ENCODE results near the gene EDN1. TPM values are rescaled to one million over a fixed set of nuclear protein-coding genes. Genes with fewer than 3 reads are reported as not detected.

EDN1 gene
- total RNA-seq, 2 donors from 2014 or later: 15.6 to 20.4 TPM

DNA sequence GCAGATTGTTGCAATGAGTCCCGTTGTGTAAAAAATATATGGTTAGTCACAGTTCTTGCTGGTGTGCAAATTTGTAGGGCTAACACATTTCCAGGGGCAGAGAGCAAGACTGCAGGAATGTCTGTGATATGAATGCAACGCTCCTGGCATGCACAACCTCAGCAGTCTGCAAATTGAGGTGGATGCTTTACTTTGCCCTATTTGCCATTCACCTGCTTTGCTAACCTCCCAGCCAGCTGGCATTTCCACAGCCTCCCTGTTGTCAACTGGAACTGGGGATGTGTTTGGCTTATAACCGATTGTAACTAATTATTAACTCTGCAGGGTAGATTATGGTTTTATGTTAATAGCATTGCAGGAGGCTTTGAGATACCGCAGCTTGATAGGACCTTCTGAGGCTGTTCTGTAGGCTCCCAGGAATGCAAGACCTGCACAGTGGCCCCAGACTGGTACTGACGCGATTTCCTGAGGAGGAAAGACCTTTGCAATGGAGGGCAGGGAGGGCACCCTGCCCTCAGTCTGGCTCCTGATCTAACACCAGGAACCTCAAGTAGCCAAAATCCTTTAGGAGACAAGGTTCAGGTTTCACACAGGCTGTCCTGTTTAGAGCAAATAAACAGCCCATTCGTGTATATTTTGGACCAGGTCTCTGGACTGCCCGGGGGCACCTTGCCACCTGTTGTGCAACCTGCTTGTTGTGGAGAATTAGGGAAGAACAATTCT lies 53.4 kb downstream of the EDN1 start:
- WGBS: 38% methylated on average over 8 of the region's 8 CpGs
- Histone ChIP-seq H3K27me3 (replicated peaks; ENCODE audit: insufficient read depth) (no peaks in the 10 kb centered on the region), H3K27ac (no peak overlapping the region), H3K36me3 (no peaks in the 10 kb centered on the region), H3K4me1 (replicated peaks) (no peaks in the 10 kb centered on the region), H3K4me3 (no peak overlapping the region), H3K9me3 (no peaks in the 10 kb centered on the region)
- TF ChIP-seq POLR2AphosphoS5 (IDR thresholded peaks at IDR 0.05): peak; percentile 28
- TF ChIP-seq, protein P1, sequence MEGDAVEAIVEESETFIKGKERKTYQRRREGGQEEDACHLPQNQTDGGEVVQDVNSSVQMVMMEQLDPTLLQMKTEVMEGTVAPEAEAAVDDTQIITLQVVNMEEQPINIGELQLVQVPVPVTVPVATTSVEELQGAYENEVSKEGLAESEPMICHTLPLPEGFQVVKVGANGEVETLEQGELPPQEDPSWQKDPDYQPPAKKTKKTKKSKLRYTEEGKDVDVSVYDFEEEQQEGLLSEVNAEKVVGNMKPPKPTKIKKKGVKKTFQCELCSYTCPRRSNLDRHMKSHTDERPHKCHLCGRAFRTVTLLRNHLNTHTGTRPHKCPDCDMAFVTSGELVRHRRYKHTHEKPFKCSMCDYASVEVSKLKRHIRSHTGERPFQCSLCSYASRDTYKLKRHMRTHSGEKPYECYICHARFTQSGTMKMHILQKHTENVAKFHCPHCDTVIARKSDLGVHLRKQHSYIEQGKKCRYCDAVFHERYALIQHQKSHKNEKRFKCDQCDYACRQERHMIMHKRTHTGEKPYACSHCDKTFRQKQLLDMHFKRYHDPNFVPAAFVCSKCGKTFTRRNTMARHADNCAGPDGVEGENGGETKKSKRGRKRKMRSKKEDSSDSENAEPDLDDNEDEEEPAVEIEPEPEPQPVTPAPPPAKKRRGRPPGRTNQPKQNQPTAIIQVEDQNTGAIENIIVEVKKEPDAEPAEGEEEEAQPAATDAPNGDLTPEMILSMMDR (IDR thresholded peaks at IDR 0.05): no peak
- intact Hi-C loops (cut with DNase I): no loop called here
- DNase-seq (ENCODE audit: low spot score): peak; percentile 24

GRCh38 chr6:12344296-12344695 lies 54.1 kb downstream of the EDN1 start:
- no peak overlapping the region for H3K4me3 ChIP-seq
- no peaks in the 10 kb centered on the region for H3K36me3 ChIP-seq
- no peaks in the 10 kb centered on the region for H3K27me3 ChIP-seq (replicated peaks; ENCODE audit: insufficient read depth)
- H3K9me3 ChIP-seq: no peaks in the 10 kb centered on the region
- H3K4me1 ChIP-seq (replicated peaks): no peaks in the 10 kb centered on the region
- intact Hi-C loops (cut with DNase I): no loop called here
- H3K27ac ChIP-seq: no peak overlapping the region
- no peak for DNase-seq (ENCODE audit: low spot score)
- 97% methylated on average over 5 of the region's 5 CpGs for WGBS
- TF ChIP-seq POLR2AphosphoS5 (IDR thresholded peaks at IDR 0.05): no peak
- no peak for TF ChIP-seq POLR2A (IDR thresholded peaks at IDR 0.05)
- TF ChIP-seq, protein P1 (IDR thresholded peaks at IDR 0.05): no peak

DNA sequence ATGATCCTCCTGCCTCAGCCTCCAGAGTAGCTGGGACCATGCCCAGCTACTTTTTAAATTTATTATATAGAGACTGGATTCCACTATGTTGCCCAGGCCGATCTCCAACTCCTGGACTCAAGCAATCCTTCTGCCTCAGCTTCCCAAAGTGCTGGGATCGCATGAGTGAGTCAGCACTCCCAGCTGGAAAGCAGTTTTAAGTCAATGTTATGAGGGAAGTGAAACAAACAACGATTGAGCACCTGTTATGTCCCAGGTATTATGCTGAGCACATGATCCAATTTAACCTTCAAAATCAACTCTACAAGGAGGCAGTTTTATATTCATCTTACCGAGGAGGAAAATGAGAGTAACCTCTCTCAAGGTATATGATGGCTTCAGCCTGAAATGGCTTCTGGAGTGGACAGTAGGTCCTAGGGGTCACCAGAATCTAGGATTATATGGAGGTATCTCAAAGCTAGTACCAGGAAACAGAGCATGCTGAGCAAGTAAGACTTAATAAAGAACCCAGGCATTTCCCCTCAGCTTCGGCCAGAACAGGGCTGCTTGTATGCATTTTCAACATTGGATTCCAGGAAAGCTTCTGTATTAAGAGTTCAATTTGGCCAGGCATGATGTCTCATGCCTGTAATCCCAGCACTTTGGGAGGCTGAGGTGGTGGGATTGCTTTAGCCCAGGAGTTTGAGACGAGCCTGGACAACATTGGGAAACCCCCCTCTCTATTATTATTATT lies 55.0 kb downstream of the EDN1 start:
- H3K27ac ChIP-seq: no peak overlapping the region
- no peaks in the 10 kb centered on the region for H3K27me3 ChIP-seq (replicated peaks; ENCODE audit: insufficient read depth)
- H3K9me3 ChIP-seq: no peaks in the 10 kb centered on the region
- intact Hi-C loops (cut with DNase I): no loop called here
- TF ChIP-seq POLR2AphosphoS5 (IDR thresholded peaks at IDR 0.05) (no peak), POLR2A (IDR thresholded peaks at IDR 0.05) (no peak)
- TF ChIP-seq, protein P1 (IDR thresholded peaks at IDR 0.05): no peak
- 79% methylated on average over 6 of the region's 6 CpGs for WGBS
- no peaks in the 10 kb centered on the region for H3K4me1 ChIP-seq (replicated peaks)
- no peaks in the 10 kb centered on the region for H3K36me3 ChIP-seq
- H3K4me3 ChIP-seq: no peak overlapping the region
- no peak for DNase-seq (ENCODE audit: low spot score)

- TF ChIP-seq POLR2A (IDR thresholded peaks at IDR 0.05): no peak
- TF ChIP-seq, protein P1 (IDR thresholded peaks at IDR 0.05): no peak
- no peak for TF ChIP-seq POLR2AphosphoS5 (IDR thresholded peaks at IDR 0.05)
- H3K36me3 ChIP-seq: no peaks in the 10 kb centered on the region
- DNase-seq (ENCODE audit: low spot score): no peak
- no peak overlapping the region for H3K4me3 ChIP-seq
- H3K27ac ChIP-seq: no peak overlapping the region
- H3K27me3 ChIP-seq (replicated peaks; ENCODE audit: insufficient read depth): no peaks in the 10 kb centered on the region
- H3K4me1 ChIP-seq (replicated peaks): no peaks in the 10 kb centered on the region
- WGBS: 82% methylated on average over 5 of the region's 5 CpGs
- H3K9me3 ChIP-seq: no peaks in the 10 kb centered on the region
- intact Hi-C loops (cut with DNase I): no loop called here
Measured at GRCh38 chr6:12345694-12346058, 55.5 kb downstream of the EDN1 start.

Small RNA genes within 50 kb of the gene (small RNA-seq; reads per million reads assigned to genes)
- gene SUMO2P12: 0 reads per million in 2 donors
